Left lung (tissue), 10 donors: ENCODE measurements around the gene RAPGEF4. TPM values are rescaled to one million over a fixed set of nuclear protein-coding genes. Genes with fewer than 3 reads are reported as not detected.

Experiments used
- ATAC-seq: fragments of 200-7000 bp; cut with Tn5 transposase; one replicate; pipeline ENCODE4 v1.9.1; 2020; ENCODE audit warnings: moderate library complexity
- DNase-seq, 4 donors: peaks; one replicate each; pipeline ENCODE4 v3.0.0-alpha.2; 2013 to 2020
- H3K27ac ChIP-seq, 2 donors: fragments of 200-600 bp; sonication (generic) in 1 of 2; one replicate each; pipeline versions ENCODE4 v1.5.0 to v1.8.0; 2020 to 2021
- H3K27me3 ChIP-seq, 2 donors: fragments of 200-600 bp; sonication (generic) in 1 of 2; one replicate each; pipeline versions ENCODE4 v1.5.0 to v1.8.0; 2020 to 2021
- H3K36me3 ChIP-seq, 2 donors: fragments of 200-600 bp; sonication (generic) in 1 of 2; one replicate each; pipeline versions ENCODE4 v1.5.0 to v1.8.0; 2020 to 2021
- H3K4me1 ChIP-seq, 2 donors: fragments of 200-600 bp; one replicate each; pipeline ENCODE4 v1.8.0; 2021
- H3K4me3 ChIP-seq, 2 donors: fragments of 200-600 bp; sonication (generic) in 1 of 2; one replicate each; pipeline versions ENCODE4 v1.5.0 to v1.8.0; 2020 to 2021; ENCODE audit warnings: mild to moderate bottlenecking in 1 of 2
- H3K9me3 ChIP-seq, 2 donors: fragments of 200-600 bp; sonication (generic) in 1 of 2; one replicate each; pipeline versions ENCODE4 v1.5.0 to v1.8.0; 2020 to 2021
- intact Hi-C, 2 donors: fragments of 100-400 bp; cut with DNase I; formaldehyde crosslinking; loops; one replicate each; pipeline versions ENCODE4 v1.11.2 to v1.14.2; 2022
- polyA plus RNA-seq, 6 donors: library from polyadenylated mRNA; unstranded; fragments of 120-200 nt; gene quantifications; one replicate each; pipeline ENCODE4 v1.2.1, GENCODE V29; 2013; ENCODE audit not compliant: insufficient read length in 6 of 6
- total RNA-seq, 2 donors: library from RNA; stranded (reverse); fragmentation: NEBNext Ultra II Directional; extraction: Animal tissue kit (Norgen Biotek cat#: 25700); gene quantifications; one replicate each; pipeline ENCODE4 v1.2.1, GENCODE V29; 2021
- TF ChIP-seq, protein P1 (sequence below), 2 donors: fragments of 200-600 bp; sonication (generic) in 1 of 2; IDR thresholded peaks; one replicate each; pipeline versions ENCODE4 v1.5.0 to v1.8.0; 2021; ENCODE audit warnings: antibody characterized with exemption in 2 of 2
- donor health status: DM: no; HTN: yes; CAD: no.
- donor health status: DM: no; HTN: no; CAD: no.

Gene RAPGEF4
- total and polyA plus RNA-seq, 8 donors = 9.1 to 16.2 (median 11.8) TPM

DNA sequence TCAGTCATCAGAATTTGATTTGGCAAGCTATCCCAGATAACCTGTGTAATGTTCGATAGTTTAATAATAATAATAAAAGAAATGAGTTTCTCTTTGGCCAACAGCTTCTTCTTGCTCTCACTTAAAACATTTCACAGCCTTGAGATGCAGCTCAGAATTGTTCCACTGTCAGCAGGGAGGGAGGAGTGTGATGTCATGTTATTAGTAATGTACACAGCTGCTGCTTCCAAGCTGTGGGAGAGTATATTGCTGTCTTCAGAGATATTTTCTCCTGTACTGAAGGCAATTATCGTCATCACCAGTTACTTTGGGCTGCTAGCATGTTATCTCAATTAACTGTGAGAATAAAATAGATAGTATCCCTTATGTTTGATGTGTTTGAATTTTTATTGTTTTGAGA lies 193.1 kb downstream of the RAPGEF4 start:
- peak in 1 of 4 donors; percentile 74 for DNase-seq
- Histone ChIP-seq H3K27ac (peak overlapping the region; percentile 55 to 78), H3K36me3 (no peaks in the 10 kb centered on the region), H3K27me3 (peaks cover 0 to 4% of the 10 kb centered on the region in 2 donors), H3K4me3 (peak overlapping the region in 1 of 2 donors; percentile 7), H3K9me3 (no peaks in the 10 kb centered on the region), H3K4me1 (peaks cover 0 to 35% of the 10 kb centered on the region in 2 donors)
- peak; percentile 67 for ATAC-seq
- TF ChIP-seq, protein P1, sequence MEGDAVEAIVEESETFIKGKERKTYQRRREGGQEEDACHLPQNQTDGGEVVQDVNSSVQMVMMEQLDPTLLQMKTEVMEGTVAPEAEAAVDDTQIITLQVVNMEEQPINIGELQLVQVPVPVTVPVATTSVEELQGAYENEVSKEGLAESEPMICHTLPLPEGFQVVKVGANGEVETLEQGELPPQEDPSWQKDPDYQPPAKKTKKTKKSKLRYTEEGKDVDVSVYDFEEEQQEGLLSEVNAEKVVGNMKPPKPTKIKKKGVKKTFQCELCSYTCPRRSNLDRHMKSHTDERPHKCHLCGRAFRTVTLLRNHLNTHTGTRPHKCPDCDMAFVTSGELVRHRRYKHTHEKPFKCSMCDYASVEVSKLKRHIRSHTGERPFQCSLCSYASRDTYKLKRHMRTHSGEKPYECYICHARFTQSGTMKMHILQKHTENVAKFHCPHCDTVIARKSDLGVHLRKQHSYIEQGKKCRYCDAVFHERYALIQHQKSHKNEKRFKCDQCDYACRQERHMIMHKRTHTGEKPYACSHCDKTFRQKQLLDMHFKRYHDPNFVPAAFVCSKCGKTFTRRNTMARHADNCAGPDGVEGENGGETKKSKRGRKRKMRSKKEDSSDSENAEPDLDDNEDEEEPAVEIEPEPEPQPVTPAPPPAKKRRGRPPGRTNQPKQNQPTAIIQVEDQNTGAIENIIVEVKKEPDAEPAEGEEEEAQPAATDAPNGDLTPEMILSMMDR (IDR thresholded peaks at IDR 0.05) = no peak
- intact Hi-C loops = no loop called here

DNA sequence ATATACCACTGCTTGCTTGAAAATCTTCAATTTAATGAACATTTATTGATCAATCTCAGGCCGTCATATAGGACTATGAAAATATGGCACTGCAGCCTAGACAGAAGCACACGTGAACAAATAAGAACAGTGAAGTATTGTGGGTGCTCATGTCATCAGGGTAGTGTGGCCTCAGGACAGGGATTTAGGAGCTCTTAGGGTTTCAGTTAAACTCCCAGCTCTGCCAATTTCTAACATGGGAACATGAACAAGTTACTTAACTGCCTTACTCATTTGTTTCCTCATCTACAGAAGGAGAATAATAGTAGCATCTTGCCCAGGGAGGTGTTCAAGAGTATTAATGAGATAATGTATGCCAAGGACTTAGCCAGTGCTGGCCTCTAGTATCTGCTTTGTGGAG lies 194.0 kb downstream of the RAPGEF4 start:
- Histone ChIP-seq H3K36me3 (no peaks in the 10 kb centered on the region), H3K4me3 (no peak overlapping the region), H3K27ac (peak overlapping the region in 1 of 2 donors; percentile 78), H3K4me1 (peaks cover 0 to 35% of the 10 kb centered on the region in 2 donors), H3K27me3 (peaks cover 0 to 4% of the 10 kb centered on the region in 2 donors), H3K9me3 (no peaks in the 10 kb centered on the region)
- TF ChIP-seq, protein P1 (IDR thresholded peaks at IDR 0.05) = no peak
- DNase-seq (no peak), ATAC-seq (no peak)
- intact Hi-C loops = loop anchor here in 1 of 2 donors (5.0 kb wide), 2 partner anchors 67 to 117 kb away; no protein-coding TSS in a partner anchor

DNA sequence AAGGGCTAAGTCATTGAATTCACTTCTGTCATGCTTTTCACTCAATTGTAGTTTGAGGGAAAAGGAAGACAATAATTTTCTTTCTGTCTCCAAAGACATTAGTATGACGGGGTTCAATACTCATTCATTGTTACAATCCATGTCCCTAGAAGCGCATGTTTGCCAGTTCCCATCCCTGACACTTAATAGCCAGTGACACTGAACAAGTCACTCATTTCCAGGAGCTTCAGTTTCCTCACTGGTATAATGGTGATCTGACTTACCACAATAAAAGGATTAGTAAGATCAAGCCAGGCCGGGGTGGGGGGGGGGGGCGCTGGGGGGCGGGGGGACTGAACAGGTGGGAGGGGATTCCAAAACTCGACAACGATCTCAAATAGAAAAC lies 195.2 kb downstream of the RAPGEF4 start:
- TF ChIP-seq, protein P1 (IDR thresholded peaks at IDR 0.05) = no peak
- ATAC-seq = no peak
- no peak overlapping the region for H3K4me3 ChIP-seq
- H3K27ac ChIP-seq = peak overlapping the region in 1 of 2 donors; percentile 58
- H3K36me3 ChIP-seq = no peaks in the 10 kb centered on the region
- intact Hi-C loops = loop anchor here in 1 of 2 donors (5.0 kb wide), 2 partner anchors 69 to 119 kb away; no protein-coding TSS in a partner anchor
- peaks cover 0 to 35% of the 10 kb centered on the region in 2 donors for H3K4me1 ChIP-seq
- no peak for DNase-seq
- H3K27me3 ChIP-seq = peaks cover 0 to 4% of the 10 kb centered on the region in 2 donors
- H3K9me3 ChIP-seq = no peaks in the 10 kb centered on the region

- peak in 1 of 4 donors; percentile 37 for DNase-seq
- Histone ChIP-seq H3K9me3 (no peaks in the 10 kb centered on the region), H3K4me1 (peaks cover 0 to 35% of the 10 kb centered on the region in 2 donors), H3K4me3 (no peak overlapping the region), H3K27ac (peak overlapping the region; percentile 47 to 55), H3K27me3 (peaks cover 0 to 4% of the 10 kb centered on the region in 2 donors), H3K36me3 (no peaks in the 10 kb centered on the region)
- peak; percentile 43 for ATAC-seq
- intact Hi-C loops = loop anchor here in 1 of 2 donors (5.0 kb wide), 2 partner anchors 69 to 119 kb away; no protein-coding TSS in a partner anchor
- TF ChIP-seq, protein P1 (IDR thresholded peaks at IDR 0.05) = no peak
Measured at GRCh38 chr2:172931256-172931894, 195.7 kb downstream of the RAPGEF4 start.

- DNase-seq = peak in 3 of 4 donors; percentile 51 to 84 (median 62)
- Histone ChIP-seq H3K4me3 (no peak overlapping the region), H3K27me3 (peaks cover 0 to 4% of the 10 kb centered on the region in 2 donors), H3K9me3 (no peaks in the 10 kb centered on the region), H3K36me3 (no peaks in the 10 kb centered on the region), H3K4me1 (peaks cover 0 to 35% of the 10 kb centered on the region in 2 donors), H3K27ac (peak overlapping the region in 1 of 2 donors; percentile 55)
- intact Hi-C loops = loop anchor here in 1 of 2 donors (5.0 kb wide), 2 partner anchors 70 to 120 kb away; no protein-coding TSS in a partner anchor
- peak; percentile 64 for ATAC-seq
- TF ChIP-seq, protein P1 (IDR thresholded peaks at IDR 0.05) = peak; percentile 62 to 63
Measured at GRCh38 chr2:172931918-172932520, 196.4 kb downstream of the RAPGEF4 start.
